ENCODE results near the gene ADRA2A.

ADRA2A gene

DNA sequence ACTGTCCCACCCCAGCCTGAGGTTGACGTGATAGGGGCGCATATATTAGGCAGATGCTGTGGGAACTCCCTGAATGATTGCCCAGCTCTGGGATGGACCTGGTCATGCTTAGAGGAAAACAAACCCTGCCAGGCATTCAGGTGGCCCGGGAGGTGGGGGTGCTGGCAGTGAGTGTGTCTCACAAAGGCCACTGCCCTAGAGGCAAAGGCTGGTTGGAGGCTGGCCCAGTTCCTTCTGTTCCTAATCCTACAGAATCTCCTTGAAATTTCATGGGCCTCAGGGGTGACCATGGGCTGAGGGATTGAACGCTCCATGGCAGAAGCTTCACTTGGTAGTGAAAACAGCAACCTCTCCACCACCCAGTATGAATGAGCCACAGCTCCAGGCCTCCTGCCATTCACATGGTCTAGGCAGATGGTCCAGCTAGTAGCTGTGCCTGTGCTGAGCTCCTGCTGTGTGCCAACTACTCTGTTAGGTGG lies 25.6 kb downstream of the ADRA2A start:
- TF ChIP-seq, protein P1, sequence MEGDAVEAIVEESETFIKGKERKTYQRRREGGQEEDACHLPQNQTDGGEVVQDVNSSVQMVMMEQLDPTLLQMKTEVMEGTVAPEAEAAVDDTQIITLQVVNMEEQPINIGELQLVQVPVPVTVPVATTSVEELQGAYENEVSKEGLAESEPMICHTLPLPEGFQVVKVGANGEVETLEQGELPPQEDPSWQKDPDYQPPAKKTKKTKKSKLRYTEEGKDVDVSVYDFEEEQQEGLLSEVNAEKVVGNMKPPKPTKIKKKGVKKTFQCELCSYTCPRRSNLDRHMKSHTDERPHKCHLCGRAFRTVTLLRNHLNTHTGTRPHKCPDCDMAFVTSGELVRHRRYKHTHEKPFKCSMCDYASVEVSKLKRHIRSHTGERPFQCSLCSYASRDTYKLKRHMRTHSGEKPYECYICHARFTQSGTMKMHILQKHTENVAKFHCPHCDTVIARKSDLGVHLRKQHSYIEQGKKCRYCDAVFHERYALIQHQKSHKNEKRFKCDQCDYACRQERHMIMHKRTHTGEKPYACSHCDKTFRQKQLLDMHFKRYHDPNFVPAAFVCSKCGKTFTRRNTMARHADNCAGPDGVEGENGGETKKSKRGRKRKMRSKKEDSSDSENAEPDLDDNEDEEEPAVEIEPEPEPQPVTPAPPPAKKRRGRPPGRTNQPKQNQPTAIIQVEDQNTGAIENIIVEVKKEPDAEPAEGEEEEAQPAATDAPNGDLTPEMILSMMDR (IDR thresholded peaks at IDR 0.05; ENCODE audit: low read depth, low read length, missing control alignments) = no peak
- DNase-seq (ENCODE audit: low read depth) = no peak
- no peak overlapping the region for H3K4me3 ChIP-seq (ENCODE audit: low read depth, low read length)

DNA sequence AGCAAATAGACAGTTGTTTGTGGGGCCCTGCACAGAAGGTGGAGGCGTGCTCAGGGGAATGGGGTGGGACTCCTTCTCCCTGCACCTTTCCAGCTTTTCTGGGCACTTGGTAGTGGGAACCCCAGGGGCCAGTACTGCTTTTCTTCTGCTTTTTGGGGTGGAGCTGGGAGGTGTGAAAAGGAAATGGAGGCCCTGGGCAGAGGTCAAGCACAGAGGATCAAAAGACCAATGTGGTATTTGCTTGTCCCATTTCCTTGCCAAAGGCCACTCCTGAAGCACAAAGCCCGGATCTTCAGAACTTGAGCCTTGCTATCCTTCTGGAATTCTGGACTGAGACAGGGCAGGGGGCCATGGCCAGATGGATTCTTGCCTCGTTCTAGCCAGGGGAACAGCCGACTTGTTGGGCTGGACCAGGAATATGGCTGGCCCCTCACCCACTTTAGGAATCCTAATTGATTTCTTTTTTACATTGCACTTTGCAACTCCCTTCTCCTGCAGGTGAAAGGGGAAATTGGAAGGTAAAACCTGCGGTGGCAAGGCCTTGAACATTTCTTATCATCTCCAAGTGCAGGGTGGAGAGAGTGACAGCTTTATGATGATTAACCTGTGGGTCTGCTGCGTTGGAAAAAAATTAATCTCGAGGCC lies 26.5 kb downstream of the ADRA2A start:
- TF ChIP-seq, protein P1 (IDR thresholded peaks at IDR 0.05; ENCODE audit: low read depth, low read length, missing control alignments) = no peak
- no peak for DNase-seq (ENCODE audit: low read depth)
- no peak overlapping the region for H3K4me3 ChIP-seq (ENCODE audit: low read depth, low read length)

DNA sequence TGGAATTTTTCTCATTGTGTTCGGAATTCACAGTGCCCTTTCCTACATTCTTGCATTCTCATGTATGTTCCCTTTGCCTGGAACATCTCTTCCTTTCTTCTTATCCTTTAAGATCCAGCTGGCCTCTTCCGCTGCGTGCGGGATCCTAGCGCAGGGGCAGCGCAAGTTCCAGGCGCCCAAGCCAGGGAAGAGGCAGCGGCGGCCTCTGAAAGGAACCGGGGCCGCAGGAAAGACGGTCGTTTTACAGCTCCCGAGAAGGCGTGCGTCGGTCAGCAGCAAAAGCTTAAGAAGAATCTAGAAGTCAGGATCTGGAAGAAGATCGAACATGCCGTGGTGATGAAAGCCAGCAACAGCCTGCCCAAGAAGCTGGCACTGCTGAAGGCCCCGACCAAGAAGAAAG lies 28.0 kb downstream of the ADRA2A start:
- H3K4me3 ChIP-seq (ENCODE audit: low read depth, low read length) = no peak overlapping the region
- TF ChIP-seq, protein P1 (IDR thresholded peaks at IDR 0.05; ENCODE audit: low read depth, low read length, missing control alignments) = no peak
- no peak for DNase-seq (ENCODE audit: low read depth)

DNA sequence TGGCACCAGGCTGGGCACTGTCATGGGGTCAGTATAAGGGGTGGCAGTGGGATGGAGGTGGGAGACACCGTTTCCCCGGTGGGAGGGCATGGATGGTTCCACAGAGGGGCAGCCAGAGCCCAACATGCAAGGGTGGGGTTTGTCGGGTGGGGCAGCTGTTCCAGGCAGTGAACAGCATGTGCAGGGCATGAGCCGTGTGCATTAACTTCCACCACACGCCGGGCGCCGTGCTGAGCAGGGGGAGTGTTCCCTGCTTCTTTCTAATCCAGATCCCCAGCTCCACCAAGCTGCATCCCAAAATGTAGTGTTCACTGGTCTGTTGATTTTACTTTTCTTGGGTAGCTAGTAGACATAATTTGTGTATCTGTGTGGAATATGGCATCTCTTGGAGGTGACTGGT lies 29.3 kb downstream of the ADRA2A start:
- TF ChIP-seq, protein P1 (IDR thresholded peaks at IDR 0.05; ENCODE audit: low read depth, low read length, missing control alignments) = no peak
- H3K4me3 ChIP-seq (ENCODE audit: low read depth, low read length) = no peak overlapping the region
- DNase-seq (ENCODE audit: low read depth) = no peak

DNA sequence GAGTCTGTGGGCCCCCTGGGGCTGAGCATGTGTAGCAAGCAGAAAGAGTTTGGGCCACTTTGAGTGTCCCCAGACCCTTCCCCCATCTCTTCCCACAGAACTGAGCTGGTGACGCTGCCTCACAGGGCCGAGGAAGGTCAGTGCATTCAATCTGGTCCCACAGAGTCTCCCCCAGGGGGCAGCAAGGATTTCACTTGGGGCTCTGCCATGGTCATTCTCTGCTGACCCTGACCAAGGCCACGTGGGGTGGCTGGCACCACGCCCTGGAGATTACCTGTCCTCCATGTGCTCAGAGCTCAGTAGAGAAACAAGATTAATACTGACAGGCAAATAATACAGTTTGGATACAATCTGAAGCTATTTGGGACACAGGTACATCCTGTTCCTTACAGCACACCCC lies 30.2 kb downstream of the ADRA2A start:
- no peak for DNase-seq (ENCODE audit: low read depth)
- TF ChIP-seq, protein P1 (IDR thresholded peaks at IDR 0.05; ENCODE audit: low read depth, low read length, missing control alignments) = no peak
- no peak overlapping the region for H3K4me3 ChIP-seq (ENCODE audit: low read depth, low read length)

DNA sequence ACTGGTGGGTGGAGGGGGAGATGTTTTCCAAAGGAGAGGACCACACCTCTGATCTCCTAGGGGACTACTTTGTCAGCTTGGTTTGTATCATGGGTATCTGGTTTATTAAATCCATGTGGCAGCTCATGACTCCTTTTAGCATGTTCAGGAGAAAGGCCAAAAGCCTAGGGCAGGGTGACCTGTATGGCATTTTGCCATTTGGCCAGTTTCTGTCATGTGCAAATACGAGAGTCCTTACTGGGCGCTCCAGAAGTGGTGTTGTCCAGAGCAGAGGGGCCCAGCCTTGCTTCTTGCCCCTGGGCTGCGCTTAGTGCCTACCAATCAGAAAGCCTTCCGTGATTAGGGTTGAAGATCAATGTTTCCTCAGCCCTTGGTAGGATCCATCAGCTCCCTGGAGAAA lies 31.0 kb downstream of the ADRA2A start:
- H3K4me3 ChIP-seq (ENCODE audit: low read depth, low read length) = no peak overlapping the region
- TF ChIP-seq, protein P1 (IDR thresholded peaks at IDR 0.05; ENCODE audit: low read depth, low read length, missing control alignments) = no peak
- DNase-seq (ENCODE audit: low read depth) = no peak

DNA sequence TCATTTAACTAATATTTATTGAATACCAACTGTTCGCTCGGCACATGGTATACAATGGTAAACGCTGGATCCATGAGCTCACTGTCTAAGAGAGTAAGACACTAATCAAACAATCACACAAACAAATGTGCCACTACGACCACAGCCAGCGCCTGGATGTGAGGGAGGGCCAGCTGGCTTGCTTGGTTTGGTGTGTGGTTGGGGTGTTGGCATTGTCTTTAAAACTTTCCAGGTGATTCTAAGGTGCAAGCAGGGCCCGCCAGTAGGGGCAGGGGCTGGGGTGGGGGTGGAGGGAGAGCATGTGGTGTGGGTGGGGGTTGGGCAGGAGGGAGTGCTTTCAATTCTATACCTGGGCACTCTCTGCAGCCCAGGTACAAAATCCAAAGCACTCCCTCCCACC lies 31.6 kb downstream of the ADRA2A start:
- no peak for DNase-seq (ENCODE audit: low read depth)

More for the DNA sequence above, 31.6 kb downstream of the ADRA2A start:
- TF ChIP-seq, protein P1 (IDR thresholded peaks at IDR 0.05; ENCODE audit: low read depth, low read length, missing control alignments) = no peak
- H3K4me3 ChIP-seq (ENCODE audit: low read depth, low read length) = no peak overlapping the region

All from GM12864 (cell line).